PFSK-1 (cell line): ENCODE measurements around the gene SCAP.

Experiments used
- POLR2AphosphoS5 ChIP-seq: IDR thresholded peaks from 2 replicates; pipeline ENCODE4 v1.6.1; 2012; ENCODE audit warnings: low read depth, mild to moderate bottlenecking, control low read depth, low read length, moderate library complexity
- TF ChIP-seq, protein P1 (sequence below), 2 experiments: IDR thresholded peaks; 2 replicates each; pipeline versions ENCODE4 v1.6.1 to v1.8.0; 2011 to 2012; ENCODE audit warnings: low read depth in 2 of 2, low read length in 2 of 2, control low read depth in 1 of 2, inconsistent platforms in 1 of 2, mild to moderate bottlenecking in 1 of 2, moderate library complexity in 1 of 2; ENCODE audit not compliant: insufficient read depth in 1 of 2

GRCh38 chr3:47476644-47477199, 981 bp upstream of the SCAP start:
- TF ChIP-seq, protein P1, sequence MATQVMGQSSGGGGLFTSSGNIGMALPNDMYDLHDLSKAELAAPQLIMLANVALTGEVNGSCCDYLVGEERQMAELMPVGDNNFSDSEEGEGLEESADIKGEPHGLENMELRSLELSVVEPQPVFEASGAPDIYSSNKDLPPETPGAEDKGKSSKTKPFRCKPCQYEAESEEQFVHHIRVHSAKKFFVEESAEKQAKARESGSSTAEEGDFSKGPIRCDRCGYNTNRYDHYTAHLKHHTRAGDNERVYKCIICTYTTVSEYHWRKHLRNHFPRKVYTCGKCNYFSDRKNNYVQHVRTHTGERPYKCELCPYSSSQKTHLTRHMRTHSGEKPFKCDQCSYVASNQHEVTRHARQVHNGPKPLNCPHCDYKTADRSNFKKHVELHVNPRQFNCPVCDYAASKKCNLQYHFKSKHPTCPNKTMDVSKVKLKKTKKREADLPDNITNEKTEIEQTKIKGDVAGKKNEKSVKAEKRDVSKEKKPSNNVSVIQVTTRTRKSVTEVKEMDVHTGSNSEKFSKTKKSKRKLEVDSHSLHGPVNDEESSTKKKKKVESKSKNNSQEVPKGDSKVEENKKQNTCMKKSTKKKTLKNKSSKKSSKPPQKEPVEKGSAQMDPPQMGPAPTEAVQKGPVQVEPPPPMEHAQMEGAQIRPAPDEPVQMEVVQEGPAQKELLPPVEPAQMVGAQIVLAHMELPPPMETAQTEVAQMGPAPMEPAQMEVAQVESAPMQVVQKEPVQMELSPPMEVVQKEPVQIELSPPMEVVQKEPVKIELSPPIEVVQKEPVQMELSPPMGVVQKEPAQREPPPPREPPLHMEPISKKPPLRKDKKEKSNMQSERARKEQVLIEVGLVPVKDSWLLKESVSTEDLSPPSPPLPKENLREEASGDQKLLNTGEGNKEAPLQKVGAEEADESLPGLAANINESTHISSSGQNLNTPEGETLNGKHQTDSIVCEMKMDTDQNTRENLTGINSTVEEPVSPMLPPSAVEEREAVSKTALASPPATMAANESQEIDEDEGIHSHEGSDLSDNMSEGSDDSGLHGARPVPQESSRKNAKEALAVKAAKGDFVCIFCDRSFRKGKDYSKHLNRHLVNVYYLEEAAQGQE (IDR thresholded peaks at IDR 0.05; ENCODE audit: insufficient read depth in 1 of 2, low read depth in 2 of 2, low read length in 2 of 2) = no peak
- no peak for TF ChIP-seq POLR2AphosphoS5
